Activated T-helper 2 cell treated with anti-CD3 and anti-CD28 coated beads, Interferon-gamma antibody, Interleukin-2, Interleukin-4, amounts not matched to agents 10 μg/mL and 5 μg/mL and 100 μg/mL, durations not matched to agents 14 hours and 24 hours and 36 hours (primary cell): ENCODE measurements around the gene PXYLP1. TPM values are rescaled to one million over a fixed set of nuclear protein-coding genes. Genes with fewer than 3 reads are reported as not detected.
"Not testable (repeated sequence)": the region's sequence is repeated elsewhere in the genome, so short reads cannot be mapped to it uniquely, and the experiment has no call there.

Experiments used
- DNase-seq: peaks from one replicate; pipeline ENCODE4 v3.0.0; 2021; ENCODE audit warnings: low spot score
- H3K27ac Mint-ChIP-seq: one replicate; pipeline ENCODE4 v1.8.0; 2021; ENCODE audit warnings: mixed read lengths
- H3K27me3 Mint-ChIP-seq: one replicate; pipeline ENCODE4 v1.8.0; 2021; ENCODE audit warnings: low read depth, mixed read lengths
- H3K36me3 Mint-ChIP-seq: one replicate; pipeline ENCODE4 v1.8.0; 2021; ENCODE audit warnings: low read depth, mixed read lengths
- H3K4me1 Mint-ChIP-seq: one replicate; pipeline ENCODE4 v1.8.0; 2021; ENCODE audit warnings: low read depth, mixed read lengths
- H3K4me3 Mint-ChIP-seq: one replicate; pipeline ENCODE4 v1.8.0; 2021; ENCODE audit warnings: low read depth, mild to moderate bottlenecking, moderate library complexity, mixed read lengths
- H3K9me3 Mint-ChIP-seq: one replicate; pipeline ENCODE4 v1.8.0; 2021; ENCODE audit warnings: mixed read lengths
- intact Hi-C: fragments of 100-400 bp; cut with micrococcal nuclease; formaldehyde crosslinking; loops from one replicate; pipeline ENCODE4 v1.15.1; 2023
- total RNA-seq: library from RNA; stranded (reverse); gene quantifications from 2 replicates; pipeline ENCODE4 v1.2.3, GENCODE V29; 2022

PXYLP1 gene
- total RNA-seq, 1 donor from 2014 or later, result 57.2 TPM

- Mint-ChIP-seq H3K4me1 (peaks cover 22% of the 10 kb centered on the region), H3K9me3 (no peaks in the 10 kb centered on the region), H3K36me3 (peaks cover 58% of the 10 kb centered on the region), H3K27me3 (no peaks in the 10 kb centered on the region), H3K27ac (no peak overlapping the region), H3K4me3 (no peak overlapping the region)
- intact Hi-C loops, result no loop called here
- no peak for DNase-seq
Measured at GRCh38 chr3:141280690-141281089, 49.1 kb downstream of the PXYLP1 start.

GRCh38 chr3:141285570-141285969, 53.9 kb downstream of the PXYLP1 start:
- H3K9me3 Mint-ChIP-seq, result no peaks in the 10 kb centered on the region
- no peak overlapping the region for H3K4me3 Mint-ChIP-seq
- H3K36me3 Mint-ChIP-seq, result peaks cover 78% of the 10 kb centered on the region
- H3K27me3 Mint-ChIP-seq, result no peaks in the 10 kb centered on the region
- no peak for DNase-seq
- H3K4me1 Mint-ChIP-seq, result peaks cover 8% of the 10 kb centered on the region
- intact Hi-C loops, result no loop called here
- H3K27ac Mint-ChIP-seq, result peak overlapping the region; percentile 24

- Mint-ChIP-seq H3K9me3 (no peaks in the 10 kb centered on the region), H3K4me3 (no peak overlapping the region), H3K27ac (no peak overlapping the region), H3K4me1 (peaks cover 8% of the 10 kb centered on the region), H3K27me3 (no peaks in the 10 kb centered on the region), H3K36me3 (peaks cover 75% of the 10 kb centered on the region)
- intact Hi-C loops, result no loop called here
- DNase-seq, result no peak
Measured at GRCh38 chr3:141286856-141287255, 55.2 kb downstream of the PXYLP1 start.

- H3K9me3 Mint-ChIP-seq, result no peaks in the 10 kb centered on the region
- H3K27ac Mint-ChIP-seq, result no peak overlapping the region
- DNase-seq, result no peak
- H3K27me3 Mint-ChIP-seq, result no peaks in the 10 kb centered on the region
- no peak overlapping the region for H3K4me3 Mint-ChIP-seq
- intact Hi-C loops, result no loop called here
- peaks cover 74% of the 10 kb centered on the region for H3K36me3 Mint-ChIP-seq
- H3K4me1 Mint-ChIP-seq, result peaks cover 8% of the 10 kb centered on the region
Measured at GRCh38 chr3:141287326-141287725, 55.7 kb downstream of the PXYLP1 start.

- DNase-seq, result no peak
- no peak overlapping the region for H3K4me3 Mint-ChIP-seq
- H3K36me3 Mint-ChIP-seq, result peaks cover 79% of the 10 kb centered on the region
- peaks cover 8% of the 10 kb centered on the region for H3K4me1 Mint-ChIP-seq
- no peaks in the 10 kb centered on the region for H3K27me3 Mint-ChIP-seq
- intact Hi-C loops, result no loop called here
- no peaks in the 10 kb centered on the region for H3K9me3 Mint-ChIP-seq
- no peak overlapping the region for H3K27ac Mint-ChIP-seq
Measured at GRCh38 chr3:141288336-141288990, 56.8 kb downstream of the PXYLP1 start.

GRCh38 chr3:141289228-141289772, 57.7 kb downstream of the PXYLP1 start:
- no peak for DNase-seq
- H3K36me3 Mint-ChIP-seq, result peaks cover 77% of the 10 kb centered on the region
- peak overlapping the region; percentile 46 for H3K27ac Mint-ChIP-seq
- no peaks in the 10 kb centered on the region for H3K9me3 Mint-ChIP-seq
- peaks cover 15% of the 10 kb centered on the region for H3K4me1 Mint-ChIP-seq
- intact Hi-C loops, result no loop called here
- H3K4me3 Mint-ChIP-seq, result no peak overlapping the region
- H3K27me3 Mint-ChIP-seq, result no peaks in the 10 kb centered on the region

GRCh38 chr3:141291559-141292355, 60.1 kb downstream of the PXYLP1 start:
- Mint-ChIP-seq H3K27ac (no peak overlapping the region), H3K27me3 (no peaks in the 10 kb centered on the region)

GRCh38 chr3:141292356-141293058, 60.9 kb downstream of the PXYLP1 start:
- H3K9me3 Mint-ChIP-seq, result no peaks in the 10 kb centered on the region
- H3K27ac Mint-ChIP-seq, result no peak overlapping the region
- no peak for DNase-seq
- peaks cover 22% of the 10 kb centered on the region for H3K4me1 Mint-ChIP-seq
- peaks cover 68% of the 10 kb centered on the region for H3K36me3 Mint-ChIP-seq
- no peak overlapping the region for H3K4me3 Mint-ChIP-seq
- intact Hi-C loops, result no loop called here
- H3K27me3 Mint-ChIP-seq, result no peaks in the 10 kb centered on the region

More at GRCh38 chr3:141291559-141292355, 60.1 kb downstream of the PXYLP1 start:
- Mint-ChIP-seq H3K9me3 (no peaks in the 10 kb centered on the region), H3K4me3 (no peak overlapping the region), H3K36me3 (peaks cover 75% of the 10 kb centered on the region), H3K4me1 (peaks cover 22% of the 10 kb centered on the region)
- intact Hi-C loops, result no loop called here
- DNase-seq, result no peak

- H3K36me3 Mint-ChIP-seq, result peaks cover 64% of the 10 kb centered on the region
- H3K9me3 Mint-ChIP-seq, result peaks cover 2% of the 10 kb centered on the region
- intact Hi-C loops, result no loop called here
- H3K4me1 Mint-ChIP-seq, result peaks cover 18% of the 10 kb centered on the region
- H3K27me3 Mint-ChIP-seq, result no peaks in the 10 kb centered on the region
- peak overlapping the region; percentile 66 for H3K4me3 Mint-ChIP-seq
- peak overlapping the region; percentile 47 for H3K27ac Mint-ChIP-seq
- DNase-seq, result no peak
Measured at GRCh38 chr3:141294301-141294700, 62.7 kb downstream of the PXYLP1 start.

- intact Hi-C loops, result no loop called here
- H3K27me3 Mint-ChIP-seq, result no peaks in the 10 kb centered on the region
- H3K9me3 Mint-ChIP-seq, result peaks cover 3% of the 10 kb centered on the region
- peaks cover 61% of the 10 kb centered on the region for H3K36me3 Mint-ChIP-seq
- H3K4me3 Mint-ChIP-seq, result peak overlapping the region; percentile 66
- peak overlapping the region; percentile 47 for H3K27ac Mint-ChIP-seq
- H3K4me1 Mint-ChIP-seq, result peaks cover 19% of the 10 kb centered on the region
- DNase-seq, result no peak
Measured at GRCh38 chr3:141294848-141295247, 63.2 kb downstream of the PXYLP1 start.

GRCh38 chr3:141300426-141300825, 68.8 kb downstream of the PXYLP1 start:
- H3K9me3 Mint-ChIP-seq, H3K4me3 Mint-ChIP-seq, H3K27ac Mint-ChIP-seq, H3K27me3 Mint-ChIP-seq, DNase-seq, intact Hi-C loops: not testable (repeated sequence)
- Mint-ChIP-seq H3K36me3 (peaks cover 30% of the 10 kb centered on the region), H3K4me1 (peaks cover 18% of the 10 kb centered on the region)

- no peak overlapping the region for H3K27ac Mint-ChIP-seq
- H3K27me3 Mint-ChIP-seq, result no peaks in the 10 kb centered on the region
- H3K9me3 Mint-ChIP-seq, result peaks cover 3% of the 10 kb centered on the region
- DNase-seq, result no peak
- intact Hi-C loops, result loop anchor here (2.0 kb wide), 2 partner anchors 150 to 254 kb away; no protein-coding TSS in a partner anchor
- no peak overlapping the region for H3K4me3 Mint-ChIP-seq
- H3K4me1 Mint-ChIP-seq, result peaks cover 32% of the 10 kb centered on the region
- peaks cover 24% of the 10 kb centered on the region for H3K36me3 Mint-ChIP-seq
Measured at GRCh38 chr3:141302364-141303141, 70.9 kb downstream of the PXYLP1 start.
